Measurements from ENCODE around the gene JAKMIP1. TPM values are rescaled to one million over a fixed set of nuclear protein-coding genes. Genes with fewer than 3 reads are reported as not detected.

Gene JAKMIP1
- total and polyA plus RNA-seq, 2 donors (not counting 1 experiment from before 2014, with no cell fraction given), result 0.49 to 1.0 TPM

GRCh38 chr4:5996641-5997040, 203.7 kb downstream of the JAKMIP1 start:
- H3K27ac Mint-ChIP-seq, result no peak overlapping the region
- no peaks in the 10 kb centered on the region for H3K79me2 ChIP-seq (ENCODE audit: control insufficient read depth, insufficient read depth, low read length)
- WGBS (ENCODE audit: insufficient coverage), result 63% methylated on average over 2 of the region's 4 CpGs
- H4K20me1 ChIP-seq (ENCODE audit: control insufficient read depth, insufficient read depth, low read length, poor library complexity, severe bottlenecking), result no peaks in the 10 kb centered on the region
- no peak for TF ChIP-seq CTCF (IDR thresholded peaks at IDR 0.05)
- no peak for TF ChIP-seq EZH2 (IDR thresholded peaks at IDR 0.05; ENCODE audit: borderline replicate concordance, insufficient read depth, low read depth, low read length, poor library complexity, severe bottlenecking)
- no peaks in the 10 kb centered on the region for H3K4me1 ChIP-seq (ENCODE audit: control insufficient read depth in 2 of 2, insufficient read depth in 2 of 2, low read length in 2 of 2)
- no peak overlapping the region for H3K27ac ChIP-seq (ENCODE audit: low read length in 2 of 2)
- no peaks in the 10 kb centered on the region for H3K27me3 ChIP-seq (replicated peaks in 1 of 4; ENCODE audit: control extremely low read depth in 1 of 4, control insufficient read depth in 3 of 4, insufficient read depth in 4 of 4, low read length in 3 of 4)
- H3K4me3 ChIP-seq (ENCODE audit: control extremely low read depth in 1 of 5, extremely low read depth in 1 of 5, insufficient read depth in 1 of 5, low read depth in 2 of 5, low read length in 4 of 5), result no peak overlapping the region
- H2AFZ ChIP-seq (ENCODE audit: insufficient read depth, low read depth, low read length, poor library complexity, severe bottlenecking), result no peak overlapping the region
- no peak for ATAC-seq (ENCODE audit: low read depth)
- no peaks in the 10 kb centered on the region for H3K4me1 Mint-ChIP-seq
- peaks cover 19% of the 10 kb centered on the region for H3K27me3 Mint-ChIP-seq
- no peak overlapping the region for H3K4me2 ChIP-seq (replicated peaks; ENCODE audit: low read depth, low read length, poor library complexity, severe bottlenecking)
- H3K36me3 ChIP-seq (replicated peaks in 1 of 2; ENCODE audit: control extremely low read depth in 1 of 2, control insufficient read depth in 1 of 2, extremely low read depth in 1 of 2, insufficient read depth in 2 of 2, low read length in 1 of 2), result no peaks in the 10 kb centered on the region
- no peak overlapping the region for H3K9ac ChIP-seq (ENCODE audit: low read length)
- no peak for DNase-seq
- peaks cover 0 to 10% (median 0%) of the 10 kb centered on the region in 3 donors for H3K9me3 ChIP-seq (ENCODE audit: control extremely low read depth in 1 of 3, control insufficient read depth in 2 of 3, insufficient read depth in 1 of 3, low read length in 2 of 3)
- intact Hi-C loops (cut with micrococcal nuclease), result no loop called here
- H3K9me3 Mint-ChIP-seq (ENCODE audit: insufficient read depth), result no peaks in the 10 kb centered on the region
- POLR2A ChIA-PET, result no interaction called here
- CTCF ChIA-PET, result interaction anchor here (0.7 to 1.7 kb wide), 3 partner anchors 253 to 328 kb away, joined by 3 to 5 read pairs (median 3); no protein-coding TSS in a partner anchor
- H3K4me3 Mint-ChIP-seq, result no peak overlapping the region

- no peak overlapping the region for H3K4me3 ChIP-seq (ENCODE audit: control extremely low read depth in 1 of 5, extremely low read depth in 1 of 5, insufficient read depth in 1 of 5, low read depth in 2 of 5, low read length in 4 of 5)
- no peak overlapping the region for H2AFZ ChIP-seq (ENCODE audit: insufficient read depth, low read depth, low read length, poor library complexity, severe bottlenecking)
- H3K27ac ChIP-seq (ENCODE audit: low read length in 2 of 2), result no peak overlapping the region
- peaks cover 0 to 10% (median 0%) of the 10 kb centered on the region in 3 donors for H3K9me3 ChIP-seq (ENCODE audit: control extremely low read depth in 1 of 3, control insufficient read depth in 2 of 3, insufficient read depth in 1 of 3, low read length in 2 of 3)
- POLR2A ChIA-PET, result no interaction called here
- intact Hi-C loops (cut with micrococcal nuclease), result no loop called here
- H3K4me2 ChIP-seq (replicated peaks; ENCODE audit: low read depth, low read length, poor library complexity, severe bottlenecking), result no peak overlapping the region
- H3K4me1 ChIP-seq (ENCODE audit: control insufficient read depth in 2 of 2, insufficient read depth in 2 of 2, low read length in 2 of 2), result no peaks in the 10 kb centered on the region
- Mint-ChIP-seq H3K27me3 (peaks cover 19% of the 10 kb centered on the region), H3K4me1 (no peaks in the 10 kb centered on the region), H3K27ac (no peak overlapping the region), H3K4me3 (no peak overlapping the region), H3K9me3 (ENCODE audit: insufficient read depth) (no peaks in the 10 kb centered on the region)
- H3K9ac ChIP-seq (ENCODE audit: low read length), result no peak overlapping the region
- no peaks in the 10 kb centered on the region for H3K36me3 ChIP-seq (replicated peaks in 1 of 2; ENCODE audit: control extremely low read depth in 1 of 2, control insufficient read depth in 1 of 2, extremely low read depth in 1 of 2, insufficient read depth in 2 of 2, low read length in 1 of 2)
- no peaks in the 10 kb centered on the region for H3K27me3 ChIP-seq (replicated peaks in 1 of 4; ENCODE audit: control extremely low read depth in 1 of 4, control insufficient read depth in 3 of 4, insufficient read depth in 4 of 4, low read length in 3 of 4)
- H4K20me1 ChIP-seq (ENCODE audit: control insufficient read depth, insufficient read depth, low read length, poor library complexity, severe bottlenecking), result no peaks in the 10 kb centered on the region
- no peaks in the 10 kb centered on the region for H3K79me2 ChIP-seq (ENCODE audit: control insufficient read depth, insufficient read depth, low read length)
- CTCF ChIA-PET, result interaction anchor here (1.0 kb wide), 2 partner anchors 10 to 253 kb away, joined by 3 read pairs; no protein-coding TSS in a partner anchor
- 72% methylated on average over 13 of the region's 19 CpGs for WGBS (ENCODE audit: insufficient coverage)
- DNase-seq, result no peak
- no peak for TF ChIP-seq CTCF (IDR thresholded peaks at IDR 0.05)
- TF ChIP-seq EZH2 (IDR thresholded peaks at IDR 0.05; ENCODE audit: borderline replicate concordance, insufficient read depth, low read depth, low read length, poor library complexity, severe bottlenecking), result no peak
- ATAC-seq (ENCODE audit: low read depth), result no peak
Observed at GRCh38 chr4:5995901-5996623, 204.3 kb downstream of the JAKMIP1 start.
